Measurements from ENCODE around the gene MAN1C1. TPM values are rescaled to one million over a fixed set of nuclear protein-coding genes. Genes with fewer than 3 reads are reported as not detected.

The MAN1C1 gene
- total RNA-seq, 2 donors from 2014 or later: 2.2 to 4.3 TPM

GRCh38 chr1:25607123-25607522 lies 9.5 kb upstream of the MAN1C1 start:
- Mint-ChIP-seq H3K36me3 (ENCODE audit: low read depth) (no peaks in the 10 kb centered on the region), H3K9me3 (peaks cover 2% of the 10 kb centered on the region), H3K27me3 (ENCODE audit: insufficient read depth) (peaks cover 22% of the 10 kb centered on the region), H3K4me1 (peaks cover 4% of the 10 kb centered on the region), H3K27ac (no peak overlapping the region), H3K4me3 (no peak overlapping the region)
- DNase-seq: no peak
- no peak overlapping the region for H3K4me3 ChIP-seq (ENCODE audit: low read length)
- H3K9me3 ChIP-seq (ENCODE audit: control insufficient read depth, low read length): no peaks in the 10 kb centered on the region
- H3K4me1 ChIP-seq (ENCODE audit: control insufficient read depth, insufficient read depth, low read length): no peaks in the 10 kb centered on the region
- no peak overlapping the region for H3K9ac ChIP-seq (ENCODE audit: extremely low read depth, low read length, poor library complexity, severe bottlenecking)
- H3K27me3 ChIP-seq (ENCODE audit: control insufficient read depth, insufficient read depth, low read length, poor library complexity, severe bottlenecking): peaks cover 29% of the 10 kb centered on the region
- TF ChIP-seq, protein P1, sequence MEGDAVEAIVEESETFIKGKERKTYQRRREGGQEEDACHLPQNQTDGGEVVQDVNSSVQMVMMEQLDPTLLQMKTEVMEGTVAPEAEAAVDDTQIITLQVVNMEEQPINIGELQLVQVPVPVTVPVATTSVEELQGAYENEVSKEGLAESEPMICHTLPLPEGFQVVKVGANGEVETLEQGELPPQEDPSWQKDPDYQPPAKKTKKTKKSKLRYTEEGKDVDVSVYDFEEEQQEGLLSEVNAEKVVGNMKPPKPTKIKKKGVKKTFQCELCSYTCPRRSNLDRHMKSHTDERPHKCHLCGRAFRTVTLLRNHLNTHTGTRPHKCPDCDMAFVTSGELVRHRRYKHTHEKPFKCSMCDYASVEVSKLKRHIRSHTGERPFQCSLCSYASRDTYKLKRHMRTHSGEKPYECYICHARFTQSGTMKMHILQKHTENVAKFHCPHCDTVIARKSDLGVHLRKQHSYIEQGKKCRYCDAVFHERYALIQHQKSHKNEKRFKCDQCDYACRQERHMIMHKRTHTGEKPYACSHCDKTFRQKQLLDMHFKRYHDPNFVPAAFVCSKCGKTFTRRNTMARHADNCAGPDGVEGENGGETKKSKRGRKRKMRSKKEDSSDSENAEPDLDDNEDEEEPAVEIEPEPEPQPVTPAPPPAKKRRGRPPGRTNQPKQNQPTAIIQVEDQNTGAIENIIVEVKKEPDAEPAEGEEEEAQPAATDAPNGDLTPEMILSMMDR (conservative IDR thresholded peaks at IDR 0.05): no peak
- no peaks in the 10 kb centered on the region for H3K36me3 ChIP-seq (ENCODE audit: control insufficient read depth, insufficient read depth, low read length)
- no peak overlapping the region for H3K27ac ChIP-seq (ENCODE audit: low read depth, low read length)
- WGBS, 2 experiments (ENCODE audit: insufficient coverage in 1 of 2, insufficient read length in 1 of 2): 92 to 93% methylated on average over 5 of the region's 5 CpGs

- H3K36me3 Mint-ChIP-seq (ENCODE audit: low read depth): no peaks in the 10 kb centered on the region
- peak; percentile 92 for DNase-seq
- H3K4me1 ChIP-seq (ENCODE audit: control insufficient read depth, insufficient read depth, low read length): no peaks in the 10 kb centered on the region
- peaks cover 43% of the 10 kb centered on the region for H3K27me3 ChIP-seq (ENCODE audit: control insufficient read depth, insufficient read depth, low read length, poor library complexity, severe bottlenecking)
- no peak overlapping the region for H3K27ac Mint-ChIP-seq
- TF ChIP-seq, protein P1 (conservative IDR thresholded peaks at IDR 0.05): peak; percentile 69
- 24 to 41% methylated on average over 8 to 12 of the region's 15 CpGs for WGBS, 2 experiments (ENCODE audit: insufficient coverage in 1 of 2, insufficient read length in 1 of 2)
- no peak overlapping the region for H3K27ac ChIP-seq (ENCODE audit: low read depth, low read length)
- no peak overlapping the region for H3K9ac ChIP-seq (ENCODE audit: extremely low read depth, low read length, poor library complexity, severe bottlenecking)
- H3K36me3 ChIP-seq (ENCODE audit: control insufficient read depth, insufficient read depth, low read length): no peaks in the 10 kb centered on the region
- H3K27me3 Mint-ChIP-seq (ENCODE audit: insufficient read depth): peaks cover 28% of the 10 kb centered on the region
- H3K4me1 Mint-ChIP-seq: peaks cover 4% of the 10 kb centered on the region
- no peak overlapping the region for H3K4me3 Mint-ChIP-seq
- H3K9me3 Mint-ChIP-seq: no peaks in the 10 kb centered on the region
- no peaks in the 10 kb centered on the region for H3K9me3 ChIP-seq (ENCODE audit: control insufficient read depth, low read length)
- H3K4me3 ChIP-seq (ENCODE audit: low read length): no peak overlapping the region
Observed at GRCh38 chr1:25608488-25609178, 8.0 kb upstream of the MAN1C1 start.

GRCh38 chr1:25609921-25610320 lies 6.7 kb upstream of the MAN1C1 start:
- Histone ChIP-seq H3K4me3 (ENCODE audit: low read length) (no peak overlapping the region), H3K36me3 (ENCODE audit: control insufficient read depth, insufficient read depth, low read length) (no peaks in the 10 kb centered on the region), H3K27me3 (ENCODE audit: control insufficient read depth, insufficient read depth, low read length, poor library complexity, severe bottlenecking) (peaks cover 56% of the 10 kb centered on the region), H3K4me1 (ENCODE audit: control insufficient read depth, insufficient read depth, low read length) (no peaks in the 10 kb centered on the region), H3K9ac (ENCODE audit: extremely low read depth, low read length, poor library complexity, severe bottlenecking) (no peak overlapping the region), H3K9me3 (ENCODE audit: control insufficient read depth, low read length) (no peaks in the 10 kb centered on the region), H3K27ac (ENCODE audit: low read depth, low read length) (no peak overlapping the region)
- Mint-ChIP-seq H3K27me3 (ENCODE audit: insufficient read depth) (peaks cover 38% of the 10 kb centered on the region), H3K36me3 (ENCODE audit: low read depth) (no peaks in the 10 kb centered on the region), H3K4me3 (no peak overlapping the region), H3K9me3 (no peaks in the 10 kb centered on the region), H3K27ac (no peak overlapping the region), H3K4me1 (peaks cover 4% of the 10 kb centered on the region)
- TF ChIP-seq, protein P1 (conservative IDR thresholded peaks at IDR 0.05): no peak
- 67 to 71% methylated on average over 4 to 6 of the region's 6 CpGs for WGBS, 2 experiments (ENCODE audit: insufficient coverage in 1 of 2, insufficient read length in 1 of 2)
- DNase-seq: peak; percentile 70
